HepG2 (cell line): ENCODE data around the gene OAF. TPM values are rescaled to one million over a fixed set of nuclear protein-coding genes. Genes with fewer than 3 reads are reported as not detected.
A peak's percentile ranks its signal among the peaks of the same experiment; 100 is the strongest.

ENCODE experiments used
- AKNA ChIP-seq: sonication (generic); formaldehyde crosslinking; IDR thresholded peaks from 2 replicates; pipeline ENCODE4 v1.4.0; 2020; ENCODE audit warnings: missing genetic modification reagents, borderline replicate concordance
- HNRNPH1 ChIP-seq: fragments of 200-400 bp; formaldehyde crosslinking; optimal IDR thresholded peaks from 2 replicates; pipeline ENCODE3; 2017; ENCODE audit warnings: mild to moderate bottlenecking, low read depth, low read length
- PREB ChIP-seq: sonication (generic); formaldehyde crosslinking; IDR thresholded peaks from 2 replicates; pipeline ENCODE4 v1.4.0; 2020; ENCODE audit warnings: missing genetic modification reagents
- RARG ChIP-seq: sonication (generic); formaldehyde crosslinking; IDR thresholded peaks from 2 replicates; pipeline ENCODE4 v1.4.0; 2020; ENCODE audit warnings: low read depth, mild to moderate bottlenecking, missing genetic modification reagents
- RNF219 ChIP-seq: sonication (generic); formaldehyde crosslinking; IDR thresholded peaks from 2 replicates; pipeline ENCODE4 v1.5.0; 2020; ENCODE audit warnings: mild to moderate bottlenecking, missing genetic modification reagents
- TP53 ChIP-seq: sonication (generic); formaldehyde crosslinking; conservative IDR thresholded peaks from 2 replicates; pipeline ENCODE4 v1.4.0; 2020; ENCODE audit warnings: missing genetic modification reagents
- ZBTB10 ChIP-seq: sonication (generic); formaldehyde crosslinking; IDR thresholded peaks from 2 replicates; pipeline ENCODE4 v1.4.0; 2020; ENCODE audit warnings: missing genetic modification reagents, borderline replicate concordance
- ZBTB39 ChIP-seq: sonication (generic); formaldehyde crosslinking; IDR thresholded peaks from 2 replicates; pipeline ENCODE4 v1.5.0; 2020; ENCODE audit warnings: missing genetic modification reagents
- ZNF629 ChIP-seq: sonication (generic); formaldehyde crosslinking; conservative IDR thresholded peaks from 2 replicates; pipeline ENCODE4 v1.5.0; 2020; ENCODE audit warnings: missing genetic modification reagents
- ZNF674 ChIP-seq: sonication (generic); formaldehyde crosslinking; IDR thresholded peaks from 2 replicates; pipeline ENCODE4 v1.5.0; 2020; ENCODE audit warnings: low read depth, mild to moderate bottlenecking, missing genetic modification reagents
- polyA plus RNA-seq, 8 experiments: library from polyadenylated mRNA; depleted of rRNA in 3 of 8; stranded (reverse) in 7 of 8; unstranded in 1 of 8; fragments of >200 nt; fragmentation: Illumina TruSeq in 4 of 8; extraction: Trizol in 4 of 8; gene quantifications; 2 replicates each; pipeline versions ENCODE4 v1.2.1 to v1.2.3, GENCODE V29; 2011 to 2016; ENCODE audit warnings: low read depth in 4 of 8, missing spikeins in 1 of 8, mixed read lengths in 1 of 8; ENCODE audit not compliant: insufficient read depth in 1 of 8
- total RNA-seq, 5 experiments: library from RNA; depleted of rRNA; stranded (reverse); fragments of >200 nt; fragmentation: Illumina TruSeq; extraction: Trizol; gene quantifications; 2 replicates each; pipeline ENCODE4 v1.2.3, GENCODE V29; 2016; ENCODE audit warnings: low read depth in 1 of 5

Gene OAF
- total and polyA plus RNA-seq, 2 of the 13 experiments (the other 11 are each of a cell fraction or from before 2014, with no cell fraction given), result 63.7 to 94.6 TPM

- no peak for TF ChIP-seq RNF219 (CRISPR knock-in tag)
- no peak for TF ChIP-seq TP53
- TF ChIP-seq AKNA (CRISPR knock-in tag), result no peak
- no peak for TF ChIP-seq PREB (CRISPR knock-in tag)
- TF ChIP-seq ZNF674, result no peak
- TF ChIP-seq ZBTB39, result no peak
- TF ChIP-seq RARG (CRISPR knock-in tag), result no peak
- TF ChIP-seq HNRNPH1, result no peak
- TF ChIP-seq ZNF629 (CRISPR knock-in tag), result peak; percentile 52
- no peak for TF ChIP-seq ZBTB10
These were observed 11.9 kb upstream of the OAF start (continued) for GRCh38 chr11:120198787-120199469.
